ENCODE measurements around the gene NBEA.

NBEA gene

DNA sequence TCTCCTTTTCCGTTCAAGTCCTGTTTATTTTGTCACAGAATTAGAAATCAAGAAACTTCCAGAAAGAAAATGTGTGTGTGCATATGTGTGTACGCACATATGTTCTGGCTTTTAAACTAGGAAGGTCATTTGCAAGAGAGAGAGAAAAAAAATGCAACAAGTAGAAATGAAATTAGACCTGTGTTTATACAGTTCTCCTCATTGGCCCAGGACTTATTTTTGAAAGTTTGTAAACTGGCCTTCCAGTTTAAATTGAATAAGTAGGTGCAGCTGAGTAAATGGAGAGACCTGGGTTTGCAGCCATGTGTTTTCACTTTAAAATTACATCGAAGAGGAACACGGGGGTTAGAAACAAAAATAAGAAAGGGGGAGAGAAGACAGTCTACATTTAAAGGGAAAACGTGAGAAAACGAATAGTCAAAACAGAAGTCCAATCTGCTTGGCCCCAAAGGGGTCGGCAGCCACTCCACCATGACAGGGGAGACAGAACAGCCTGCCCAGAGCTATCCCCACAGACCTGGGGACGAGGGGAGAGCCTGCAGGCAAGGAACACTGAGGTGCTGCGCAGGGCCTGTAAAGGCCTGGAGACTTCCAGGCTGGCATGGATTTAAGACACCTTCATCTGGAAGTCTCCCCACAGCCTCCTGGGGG lies 751.2 kb downstream of the NBEA start:
- Histone ChIP-seq H3K4me1 (ENCODE audit: control insufficient read depth, insufficient read depth, low read depth, low read length) (peaks cover 3% of the 10 kb centered on the region), H3K79me1 (replicated peaks; ENCODE audit: low read length, poor library complexity, severe bottlenecking) (no peaks in the 10 kb centered on the region), H3K27ac (ENCODE audit: low read length, poor library complexity, severe bottlenecking) (no peak overlapping the region), H2AK5ac (ENCODE audit: low read length, severe bottlenecking) (no peak overlapping the region), H2BK120ac (ENCODE audit: low read depth, low read length) (no peak overlapping the region), H2BK15ac (ENCODE audit: low read depth, poor library complexity, severe bottlenecking) (no peak overlapping the region), H3K9me3 (ENCODE audit: control insufficient read depth, low read length) (no peaks in the 10 kb centered on the region), H3K4ac (ENCODE audit: low read depth in 1 of 2, low read length in 2 of 2) (no peak overlapping the region), H3K14ac (ENCODE audit: low read length in 2 of 2) (no peak overlapping the region), H3K23ac (ENCODE audit: low read length in 2 of 2) (no peak overlapping the region), H3K27me3 (ENCODE audit: control insufficient read depth in 1 of 2, insufficient read depth in 1 of 2, low read length in 2 of 2) (no peaks in the 10 kb centered on the region), H4K8ac (ENCODE audit: low read length) (no peak overlapping the region), H2BK5ac (ENCODE audit: low read depth, low read length, poor library complexity, severe bottlenecking) (no peak overlapping the region), H4K91ac (ENCODE audit: low read length) (no peak overlapping the region), H3K9ac (ENCODE audit: low read length) (no peak overlapping the region), H2BK12ac (ENCODE audit: low read length in 2 of 2) (no peak overlapping the region), H3K4me2 (ENCODE audit: low read length, poor library complexity, severe bottlenecking) (no peak overlapping the region), H3K36me3 (ENCODE audit: control insufficient read depth in 1 of 2, insufficient read depth in 2 of 2, low read depth in 1 of 2, low read length in 2 of 2) (no peaks in the 10 kb centered on the region), H2AFZ (ENCODE audit: low read depth, low read length) (no peak overlapping the region), H3K4me3 (ENCODE audit: insufficient read depth in 1 of 2, low read depth in 1 of 2, low read length in 2 of 2) (no peak overlapping the region), H3K18ac (ENCODE audit: low read depth in 1 of 2, low read length in 2 of 2) (no peak overlapping the region)
- WGBS: 81% methylated on average over 8 of the region's 9 CpGs
- no peak for DNase-seq

DNA sequence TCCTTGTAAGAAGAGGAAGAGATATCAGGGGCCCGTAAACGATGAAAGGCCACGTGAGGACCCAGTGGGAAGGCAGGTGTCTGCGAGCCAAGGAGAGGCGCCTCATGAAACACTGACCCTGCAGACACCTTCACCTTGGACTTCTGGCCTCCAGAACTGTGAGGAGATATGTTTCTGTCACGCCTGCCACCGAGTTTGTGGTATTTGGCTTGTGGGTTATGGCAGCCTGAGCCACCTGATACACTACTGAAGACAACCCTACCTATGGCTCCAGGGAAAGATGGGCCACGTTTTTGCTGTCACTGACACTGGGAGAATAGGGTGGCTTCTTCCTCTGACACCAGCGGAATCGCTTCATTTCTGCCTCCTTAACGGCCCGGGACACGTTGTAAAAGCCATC lies 752.0 kb downstream of the NBEA start:
- H3K4me2 ChIP-seq (ENCODE audit: low read length, poor library complexity, severe bottlenecking): no peak overlapping the region
- H4K8ac ChIP-seq (ENCODE audit: low read length): no peak overlapping the region
- no peak overlapping the region for H3K9ac ChIP-seq (ENCODE audit: low read length)
- no peak overlapping the region for H3K4ac ChIP-seq (ENCODE audit: low read depth in 1 of 2, low read length in 2 of 2)
- H2AFZ ChIP-seq (ENCODE audit: low read depth, low read length): no peak overlapping the region
- no peak overlapping the region for H2BK15ac ChIP-seq (ENCODE audit: low read depth, poor library complexity, severe bottlenecking)
- no peak overlapping the region for H4K91ac ChIP-seq (ENCODE audit: low read length)
- no peak overlapping the region for H3K27ac ChIP-seq (ENCODE audit: low read length, poor library complexity, severe bottlenecking)
- H3K4me1 ChIP-seq (ENCODE audit: control insufficient read depth, insufficient read depth, low read depth, low read length): peaks cover 3% of the 10 kb centered on the region
- H2AK5ac ChIP-seq (ENCODE audit: low read length, severe bottlenecking): no peak overlapping the region
- no peaks in the 10 kb centered on the region for H3K27me3 ChIP-seq (ENCODE audit: control insufficient read depth in 1 of 2, insufficient read depth in 1 of 2, low read length in 2 of 2)
- no peak overlapping the region for H3K14ac ChIP-seq (ENCODE audit: low read length in 2 of 2)
- H3K9me3 ChIP-seq (ENCODE audit: control insufficient read depth, low read length): no peaks in the 10 kb centered on the region
- no peak overlapping the region for H2BK12ac ChIP-seq (ENCODE audit: low read length in 2 of 2)
- no peaks in the 10 kb centered on the region for H3K79me1 ChIP-seq (replicated peaks; ENCODE audit: low read length, poor library complexity, severe bottlenecking)
- no peak overlapping the region for H2BK120ac ChIP-seq (ENCODE audit: low read depth, low read length)
- no peak for DNase-seq
- no peak overlapping the region for H3K23ac ChIP-seq (ENCODE audit: low read length in 2 of 2)
- no peaks in the 10 kb centered on the region for H3K36me3 ChIP-seq (ENCODE audit: control insufficient read depth in 1 of 2, insufficient read depth in 2 of 2, low read depth in 1 of 2, low read length in 2 of 2)
- no peak overlapping the region for H3K4me3 ChIP-seq (ENCODE audit: insufficient read depth in 1 of 2, low read depth in 1 of 2, low read length in 2 of 2)
- 83% methylated on average over 13 of the region's 13 CpGs for WGBS
- no peak overlapping the region for H3K18ac ChIP-seq (ENCODE audit: low read depth in 1 of 2, low read length in 2 of 2)
- no peak overlapping the region for H2BK5ac ChIP-seq (ENCODE audit: low read depth, low read length, poor library complexity, severe bottlenecking)

DNA sequence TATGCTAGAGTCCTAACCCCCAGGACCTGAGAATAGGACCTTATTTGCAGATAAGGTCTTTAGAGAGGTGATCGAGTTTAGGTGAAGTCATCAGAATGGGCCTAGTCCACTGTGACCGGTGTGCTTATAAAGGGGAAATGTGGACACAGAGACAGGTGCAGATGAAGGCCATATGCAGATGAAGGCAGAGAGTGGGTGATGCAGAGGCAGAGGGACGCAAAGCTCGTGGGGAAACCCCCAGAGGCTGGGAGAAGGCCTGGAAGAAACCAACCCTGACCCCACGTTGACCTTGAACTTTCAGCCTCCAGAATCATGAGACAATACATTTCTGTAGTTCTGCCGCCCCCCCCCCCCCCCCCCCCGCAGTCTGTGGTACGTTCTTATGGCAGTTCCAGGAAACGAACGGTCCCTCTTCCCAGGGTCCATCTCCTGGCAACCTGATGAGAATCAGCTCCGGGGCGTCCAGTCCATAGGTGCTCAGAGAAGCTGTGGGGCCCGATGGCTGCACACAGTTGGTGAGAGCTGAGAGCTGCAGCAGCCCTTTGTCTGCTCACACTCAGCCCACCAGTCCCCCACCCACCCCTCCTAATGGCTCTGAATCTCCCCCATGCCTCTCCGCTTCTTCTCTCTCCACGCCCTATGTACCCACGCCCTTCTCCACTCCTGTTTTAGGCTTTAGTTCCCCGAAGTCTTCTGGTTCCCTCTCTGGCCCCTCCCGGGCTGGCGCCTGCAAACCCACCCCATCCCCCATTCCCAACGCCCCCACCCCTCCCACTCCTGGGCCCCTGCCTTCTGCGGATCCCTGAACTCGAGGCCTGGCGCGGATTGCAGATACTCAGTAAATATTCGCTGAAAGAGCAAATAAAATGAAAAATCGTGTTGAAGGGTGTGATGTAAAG lies 752.7 kb downstream of the NBEA start:
- H2BK5ac ChIP-seq (ENCODE audit: low read depth, low read length, poor library complexity, severe bottlenecking): no peak overlapping the region
- H3K79me1 ChIP-seq (replicated peaks; ENCODE audit: low read length, poor library complexity, severe bottlenecking): no peaks in the 10 kb centered on the region
- H4K91ac ChIP-seq (ENCODE audit: low read length): no peak overlapping the region
- H3K9ac ChIP-seq (ENCODE audit: low read length): no peak overlapping the region
- 91% methylated on average over 25 of the region's 26 CpGs for WGBS
- no peak overlapping the region for H2BK120ac ChIP-seq (ENCODE audit: low read depth, low read length)
- H3K36me3 ChIP-seq (ENCODE audit: control insufficient read depth in 1 of 2, insufficient read depth in 2 of 2, low read depth in 1 of 2, low read length in 2 of 2): no peaks in the 10 kb centered on the region
- H4K8ac ChIP-seq (ENCODE audit: low read length): no peak overlapping the region
- no peak overlapping the region for H2BK15ac ChIP-seq (ENCODE audit: low read depth, poor library complexity, severe bottlenecking)
- no peak overlapping the region for H3K4ac ChIP-seq (ENCODE audit: low read depth in 1 of 2, low read length in 2 of 2)
- H3K9me3 ChIP-seq (ENCODE audit: control insufficient read depth, low read length): no peaks in the 10 kb centered on the region
- no peak overlapping the region for H2BK12ac ChIP-seq (ENCODE audit: low read length in 2 of 2)
- H3K27ac ChIP-seq (ENCODE audit: low read length, poor library complexity, severe bottlenecking): no peak overlapping the region
- no peak for DNase-seq
- H3K18ac ChIP-seq (ENCODE audit: low read depth in 1 of 2, low read length in 2 of 2): no peak overlapping the region
- no peak overlapping the region for H3K4me2 ChIP-seq (ENCODE audit: low read length, poor library complexity, severe bottlenecking)
- H3K14ac ChIP-seq (ENCODE audit: low read length in 2 of 2): no peak overlapping the region
- H3K4me1 ChIP-seq (ENCODE audit: control insufficient read depth, insufficient read depth, low read depth, low read length): peaks cover 3% of the 10 kb centered on the region
- H3K23ac ChIP-seq (ENCODE audit: low read length in 2 of 2): no peak overlapping the region
- H2AFZ ChIP-seq (ENCODE audit: low read depth, low read length): no peak overlapping the region
- H3K4me3 ChIP-seq (ENCODE audit: insufficient read depth in 1 of 2, low read depth in 1 of 2, low read length in 2 of 2): no peak overlapping the region
- no peak overlapping the region for H2AK5ac ChIP-seq (ENCODE audit: low read length, severe bottlenecking)
- H3K27me3 ChIP-seq (ENCODE audit: control insufficient read depth in 1 of 2, insufficient read depth in 1 of 2, low read length in 2 of 2): no peaks in the 10 kb centered on the region

DNA sequence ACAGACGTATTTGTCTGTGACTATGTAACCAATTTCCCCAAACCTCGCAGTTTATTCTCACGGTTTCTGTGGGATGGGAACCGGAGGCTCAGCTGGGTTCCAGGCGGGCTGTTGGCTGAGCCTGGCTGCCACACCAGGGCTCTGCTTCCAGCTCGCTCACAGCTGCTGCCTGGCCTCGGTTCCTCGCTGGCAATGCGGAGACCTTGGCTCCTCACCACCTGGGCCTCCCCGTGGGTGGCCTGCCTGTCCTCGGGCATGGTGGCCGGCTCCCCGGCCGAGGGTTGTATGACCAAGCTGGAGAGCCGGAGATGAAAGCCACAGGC lies 753.3 kb downstream of the NBEA start:
- H4K91ac ChIP-seq (ENCODE audit: low read length): no peak overlapping the region
- H2BK120ac ChIP-seq (ENCODE audit: low read depth, low read length): no peak overlapping the region
- no peak for DNase-seq
- no peaks in the 10 kb centered on the region for H3K9me3 ChIP-seq (ENCODE audit: control insufficient read depth, low read length)
- H3K79me1 ChIP-seq (replicated peaks; ENCODE audit: low read length, poor library complexity, severe bottlenecking): no peaks in the 10 kb centered on the region
- WGBS: 92% methylated on average over 15 of the region's 15 CpGs
- H3K9ac ChIP-seq (ENCODE audit: low read length): no peak overlapping the region
- no peak overlapping the region for H3K4ac ChIP-seq (ENCODE audit: low read depth in 1 of 2, low read length in 2 of 2)
- no peak overlapping the region for H3K27ac ChIP-seq (ENCODE audit: low read length, poor library complexity, severe bottlenecking)
- H3K4me2 ChIP-seq (ENCODE audit: low read length, poor library complexity, severe bottlenecking): no peak overlapping the region
- no peak overlapping the region for H2BK5ac ChIP-seq (ENCODE audit: low read depth, low read length, poor library complexity, severe bottlenecking)
- no peak overlapping the region for H2BK15ac ChIP-seq (ENCODE audit: low read depth, poor library complexity, severe bottlenecking)
- peaks cover 3% of the 10 kb centered on the region for H3K4me1 ChIP-seq (ENCODE audit: control insufficient read depth, insufficient read depth, low read depth, low read length)
- no peak overlapping the region for H3K18ac ChIP-seq (ENCODE audit: low read depth in 1 of 2, low read length in 2 of 2)
- no peak overlapping the region for H2AFZ ChIP-seq (ENCODE audit: low read depth, low read length)
- no peaks in the 10 kb centered on the region for H3K36me3 ChIP-seq (ENCODE audit: control insufficient read depth in 1 of 2, insufficient read depth in 2 of 2, low read depth in 1 of 2, low read length in 2 of 2)
- H4K8ac ChIP-seq (ENCODE audit: low read length): no peak overlapping the region
- H3K27me3 ChIP-seq (ENCODE audit: control insufficient read depth in 1 of 2, insufficient read depth in 1 of 2, low read length in 2 of 2): no peaks in the 10 kb centered on the region
- no peak overlapping the region for H3K14ac ChIP-seq (ENCODE audit: low read length in 2 of 2)
- H2AK5ac ChIP-seq (ENCODE audit: low read length, severe bottlenecking): no peak overlapping the region
- H2BK12ac ChIP-seq (ENCODE audit: low read length in 2 of 2): no peak overlapping the region
- no peak overlapping the region for H3K4me3 ChIP-seq (ENCODE audit: insufficient read depth in 1 of 2, low read depth in 1 of 2, low read length in 2 of 2)
- no peak overlapping the region for H3K23ac ChIP-seq (ENCODE audit: low read length in 2 of 2)

All from mesenchymal stem cell (in vitro differentiated cells and primary cell).